Natural killer cell (primary cell): ENCODE results near the gene SAMD4A. TPM values are rescaled to one million over a fixed set of nuclear protein-coding genes. Genes with fewer than 3 reads are reported as not detected.

Experiments used
- ATAC-seq, 3 donors: fragments of 150-1000 bp in 2 of 3; fragments of 200-7000 bp in 1 of 3; cut with Tn5 transposase; 1 replicate in 1 of 3; 2 replicates in 2 of 3; pipeline ENCODE4 v1.10.0; 2021; ENCODE audit warnings: mild to moderate bottlenecking in 2 of 3, moderate library complexity in 2 of 3
- DNase-seq, 2 donors: peaks; one replicate each; pipeline versions ENCODE4 v3.0.0 to v3.0.0-alpha.2; 2013 to 2021; ENCODE audit warnings: mixed read lengths in 1 of 2
- H3K27ac ChIP-seq: one replicate; pipeline ENCODE4 v1.5.1; 2013; ENCODE audit warnings: mild to moderate bottlenecking, low read length
- H3K27me3 ChIP-seq: one replicate; pipeline ENCODE4 v1.6.1; 2013; ENCODE audit warnings: low read length; ENCODE audit not compliant: control insufficient read depth, insufficient read depth
- H3K36me3 ChIP-seq: one replicate; pipeline ENCODE4 v1.6.1; 2013; ENCODE audit warnings: low read length; ENCODE audit not compliant: control insufficient read depth, insufficient read depth
- H3K4me1 ChIP-seq: one replicate; pipeline ENCODE4 v1.6.1; 2013; ENCODE audit warnings: low read length; ENCODE audit not compliant: control insufficient read depth, insufficient read depth
- H3K4me3 ChIP-seq: one replicate; pipeline ENCODE4 v1.5.1; 2013; ENCODE audit warnings: low read length
- H3K9me3 ChIP-seq: one replicate; pipeline ENCODE4 v1.6.1; 2013; ENCODE audit warnings: low read length; ENCODE audit not compliant: control insufficient read depth, insufficient read depth
- H3K27ac Mint-ChIP-seq, 2 donors: one replicate each; pipeline ENCODE4 v1.8.0; 2022; ENCODE audit warnings: mild to moderate bottlenecking in 2 of 2, mixed read lengths in 2 of 2, moderate library complexity in 1 of 2
- H3K27me3 Mint-ChIP-seq, 2 donors: one replicate each; pipeline ENCODE4 v1.8.0; 2022; ENCODE audit warnings: low read depth in 2 of 2, mixed read lengths in 2 of 2
- H3K36me3 Mint-ChIP-seq: one replicate; pipeline ENCODE4 v1.8.0; 2022; ENCODE audit warnings: mixed read lengths
- H3K4me1 Mint-ChIP-seq, 2 donors: one replicate each; pipeline ENCODE4 v1.8.0; 2022; ENCODE audit warnings: mixed read lengths in 2 of 2
- H3K4me3 Mint-ChIP-seq: one replicate; pipeline ENCODE4 v1.8.0; 2022; ENCODE audit warnings: mild to moderate bottlenecking, moderate library complexity, mixed read lengths
- H3K9me3 Mint-ChIP-seq, 2 donors: one replicate each; pipeline ENCODE4 v1.8.0; 2022; ENCODE audit warnings: mixed read lengths in 2 of 2
- WGBS: methylation state at CpG from one replicate; pipeline ENCODE4 v1.1.7; 2013; ENCODE audit warnings: missing lambda C conversion rate; ENCODE audit not compliant: insufficient coverage; 5-methylcytosine and 5-hydroxymethylcytosine counted together
- intact Hi-C: fragments of 100-400 bp; cut with micrococcal nuclease; formaldehyde crosslinking; loops from one replicate; pipeline ENCODE4 v1.14.2; 2022
- total RNA-seq, 4 donors: library from RNA; stranded (reverse); fragments of 120-200 nt in 1 of 4; gene quantifications; one replicate each; pipeline versions ENCODE4 v1.2.3 to v1.2.4, GENCODE V29; 2013 to 2022
- TF ChIP-seq, protein P1 (sequence below): fragments of 200-600 bp; IDR thresholded peaks from one replicate; pipeline ENCODE4 v1.8.0; 2022; ENCODE audit warnings: antibody characterized with exemption

Gene SAMD4A
- total RNA-seq, 3 donors from 2014 or later (not counting 1 experiment from before 2014, with no cell fraction given), result 0.70 to 1.6 (median 1.4) TPM

DNA sequence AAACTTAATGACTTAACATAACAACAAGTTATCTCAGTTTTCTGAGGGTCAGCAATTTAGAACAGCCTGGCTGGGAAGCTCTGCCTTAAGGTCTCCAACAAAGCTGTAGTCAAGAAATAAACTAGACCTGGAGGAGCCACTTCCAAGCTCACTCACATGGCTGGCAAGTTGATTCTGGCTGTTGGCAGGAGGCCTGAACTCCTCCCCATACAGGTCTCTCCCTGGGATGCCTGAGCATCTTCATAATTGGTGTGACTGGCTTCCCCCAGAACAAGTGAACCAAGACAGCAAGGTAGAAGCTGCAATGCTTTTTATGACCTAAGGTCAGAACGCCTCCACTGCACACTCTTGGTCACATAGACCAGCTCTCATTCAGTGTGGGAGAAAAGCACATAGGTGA, 128.3 kb downstream of the SAMD4A start:
- Histone ChIP-seq H3K36me3 (no peaks in the 10 kb centered on the region), H3K9me3 (no peaks in the 10 kb centered on the region), H3K4me1 (peaks cover 5% of the 10 kb centered on the region), H3K27me3 (peaks cover 32% of the 10 kb centered on the region), H3K4me3 (no peak overlapping the region), H3K27ac (no peak overlapping the region)
- peaks cover 44 to 84% of the 10 kb centered on the region in 2 donors for H3K27me3 Mint-ChIP-seq
- H3K4me3 Mint-ChIP-seq, result no peak overlapping the region
- 80% methylated on average over 1 of the region's 1 CpG for WGBS
- no peak for ATAC-seq
- no peak for DNase-seq
- H3K9me3 Mint-ChIP-seq, result no peaks in the 10 kb centered on the region
- H3K4me1 Mint-ChIP-seq, result peaks cover 6% of the 10 kb centered on the region in 2 donors
- intact Hi-C loops, result no loop called here
- TF ChIP-seq, protein P1, sequence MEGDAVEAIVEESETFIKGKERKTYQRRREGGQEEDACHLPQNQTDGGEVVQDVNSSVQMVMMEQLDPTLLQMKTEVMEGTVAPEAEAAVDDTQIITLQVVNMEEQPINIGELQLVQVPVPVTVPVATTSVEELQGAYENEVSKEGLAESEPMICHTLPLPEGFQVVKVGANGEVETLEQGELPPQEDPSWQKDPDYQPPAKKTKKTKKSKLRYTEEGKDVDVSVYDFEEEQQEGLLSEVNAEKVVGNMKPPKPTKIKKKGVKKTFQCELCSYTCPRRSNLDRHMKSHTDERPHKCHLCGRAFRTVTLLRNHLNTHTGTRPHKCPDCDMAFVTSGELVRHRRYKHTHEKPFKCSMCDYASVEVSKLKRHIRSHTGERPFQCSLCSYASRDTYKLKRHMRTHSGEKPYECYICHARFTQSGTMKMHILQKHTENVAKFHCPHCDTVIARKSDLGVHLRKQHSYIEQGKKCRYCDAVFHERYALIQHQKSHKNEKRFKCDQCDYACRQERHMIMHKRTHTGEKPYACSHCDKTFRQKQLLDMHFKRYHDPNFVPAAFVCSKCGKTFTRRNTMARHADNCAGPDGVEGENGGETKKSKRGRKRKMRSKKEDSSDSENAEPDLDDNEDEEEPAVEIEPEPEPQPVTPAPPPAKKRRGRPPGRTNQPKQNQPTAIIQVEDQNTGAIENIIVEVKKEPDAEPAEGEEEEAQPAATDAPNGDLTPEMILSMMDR, result no peak
- H3K36me3 Mint-ChIP-seq, result no peaks in the 10 kb centered on the region
- H3K27ac Mint-ChIP-seq, result no peak overlapping the region

DNA sequence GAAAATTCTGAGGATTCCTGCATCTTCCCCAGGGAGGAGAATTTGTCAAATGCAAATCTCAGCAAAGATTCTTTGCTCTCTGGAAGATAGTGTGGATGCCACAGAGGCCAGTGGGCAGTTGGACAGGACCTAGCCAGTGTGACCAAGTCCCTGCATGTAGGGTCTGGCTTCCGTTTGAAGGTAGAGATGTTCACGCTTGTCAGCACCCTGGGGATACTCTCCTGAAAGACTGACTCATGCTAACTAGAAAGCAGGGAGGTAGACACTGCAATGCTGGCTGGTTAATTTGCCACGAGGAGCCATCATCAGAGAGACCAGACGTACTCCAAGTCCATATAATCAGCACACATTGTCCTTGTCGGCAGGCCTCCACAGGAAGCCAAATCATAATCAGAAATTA, 130.1 kb downstream of the SAMD4A start:
- no peak overlapping the region for H3K4me3 Mint-ChIP-seq
- Histone ChIP-seq H3K4me3 (no peak overlapping the region), H3K4me1 (peaks cover 5% of the 10 kb centered on the region), H3K27me3 (peaks cover 26% of the 10 kb centered on the region), H3K27ac (no peak overlapping the region), H3K36me3 (no peaks in the 10 kb centered on the region), H3K9me3 (no peaks in the 10 kb centered on the region)
- no peak for DNase-seq
- H3K9me3 Mint-ChIP-seq, result no peaks in the 10 kb centered on the region
- peaks cover 6% of the 10 kb centered on the region in 2 donors for H3K4me1 Mint-ChIP-seq
- H3K36me3 Mint-ChIP-seq, result no peaks in the 10 kb centered on the region
- TF ChIP-seq, protein P1, result no peak
- intact Hi-C loops, result no loop called here
- no peak overlapping the region for H3K27ac Mint-ChIP-seq
- 92% methylated on average over 4 of the region's 5 CpGs for WGBS
- H3K27me3 Mint-ChIP-seq, result peaks cover 41 to 72% of the 10 kb centered on the region in 2 donors
- ATAC-seq, result no peak

GRCh38 chr14:54697803-54698202, 130.9 kb downstream of the SAMD4A start:
- H3K27ac Mint-ChIP-seq, result no peak overlapping the region
- Histone ChIP-seq H3K27me3 (peaks cover 21% of the 10 kb centered on the region), H3K4me3 (no peak overlapping the region), H3K4me1 (no peaks in the 10 kb centered on the region), H3K9me3 (no peaks in the 10 kb centered on the region), H3K36me3 (no peaks in the 10 kb centered on the region), H3K27ac (no peak overlapping the region)
- ATAC-seq, result no peak
- H3K4me1 Mint-ChIP-seq, result no peaks in the 10 kb centered on the region
- H3K4me3 Mint-ChIP-seq, result no peak overlapping the region
- WGBS, result 97% methylated on average over 4 of the region's 4 CpGs
- H3K27me3 Mint-ChIP-seq, result peaks cover 37 to 64% of the 10 kb centered on the region in 2 donors
- H3K9me3 Mint-ChIP-seq, result no peaks in the 10 kb centered on the region
- intact Hi-C loops, result no loop called here
- H3K36me3 Mint-ChIP-seq, result no peaks in the 10 kb centered on the region
- TF ChIP-seq, protein P1, result no peak
- no peak for DNase-seq

DNA sequence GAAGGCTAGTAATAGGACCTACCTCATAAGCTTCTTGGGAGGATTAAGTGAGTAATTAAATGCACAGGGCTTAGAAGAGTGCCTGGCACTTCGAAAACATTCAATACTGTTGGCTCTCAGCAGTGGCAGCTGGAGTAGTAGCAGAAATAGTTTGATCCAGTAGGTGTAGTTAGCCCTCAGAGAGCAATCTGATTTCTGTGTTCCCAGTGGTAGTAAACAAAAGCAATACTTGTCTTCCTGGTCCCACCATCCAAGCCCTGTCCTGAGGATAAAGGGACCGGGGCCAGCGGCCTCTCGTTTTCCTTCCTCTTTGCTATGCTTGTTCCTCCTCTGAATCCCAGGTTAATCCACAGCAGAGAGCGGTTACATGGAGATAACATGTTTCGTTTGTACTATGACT, 131.6 kb downstream of the SAMD4A start:
- H3K27me3 Mint-ChIP-seq, result peaks cover 33 to 57% of the 10 kb centered on the region in 2 donors
- intact Hi-C loops, result no loop called here
- WGBS, result 90% methylated on average over 6 of the region's 6 CpGs
- H3K9me3 Mint-ChIP-seq, result no peaks in the 10 kb centered on the region
- H3K27ac Mint-ChIP-seq, result no peak overlapping the region
- TF ChIP-seq, protein P1, result no peak
- H3K36me3 ChIP-seq, result no peaks in the 10 kb centered on the region
- H3K4me1 ChIP-seq, result no peaks in the 10 kb centered on the region
- ATAC-seq (no peak), DNase-seq (no peak)
- H3K27ac ChIP-seq, result no peak overlapping the region
- H3K9me3 ChIP-seq, result no peaks in the 10 kb centered on the region
- H3K4me1 Mint-ChIP-seq, result no peaks in the 10 kb centered on the region
- H3K27me3 ChIP-seq, result peaks cover 14% of the 10 kb centered on the region
- H3K4me3 Mint-ChIP-seq, result no peak overlapping the region
- H3K4me3 ChIP-seq, result no peak overlapping the region
- no peaks in the 10 kb centered on the region for H3K36me3 Mint-ChIP-seq
